GM18505 (cell line): ENCODE data around the gene SPATA3.
"Not testable (repeated sequence)": the region's sequence is repeated elsewhere in the genome, so short reads cannot be mapped to it uniquely, and the experiment has no call there.

Experiments
- ATAC-seq: cut with Tn5 transposase; IDR thresholded peaks from one replicate; pipeline ENCODE4 v1.9.1; 2021; ENCODE audit not compliant: unreplicated experiment
- POLR2A ChIP-seq: IDR thresholded peaks from 4 replicates; pipeline ENCODE4 v1.6.1; 2011; ENCODE audit warnings: borderline replicate concordance; ENCODE audit not compliant: insufficient read depth, insufficient read length; ENCODE audit errors: extremely low read depth

The SPATA3 gene

GRCh38 chr2:231012463-231012862 lies 16.5 kb downstream of the SPATA3 start:
- no peak for TF ChIP-seq POLR2A
- ATAC-seq: no peak

DNA sequence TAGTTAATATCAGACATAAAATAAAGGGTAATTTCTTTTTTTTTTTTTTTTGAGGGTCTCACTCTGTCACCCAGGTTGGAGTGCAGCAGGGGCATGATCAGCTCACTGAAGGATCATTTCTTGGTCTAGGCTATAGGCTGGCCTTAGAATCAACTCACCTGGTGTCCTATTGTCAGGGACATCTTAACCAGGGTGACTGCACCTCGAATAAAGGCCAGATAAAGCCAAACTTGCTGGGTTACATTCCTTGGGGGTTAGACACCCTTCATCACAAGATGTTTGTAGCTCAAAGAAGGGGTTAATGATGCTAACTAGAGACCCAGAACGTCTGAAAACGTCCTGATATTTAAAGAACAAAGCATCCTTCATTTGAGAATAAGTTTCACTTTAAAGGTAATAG lies 17.9 kb downstream of the SPATA3 start:
- ATAC-seq: no peak
- TF ChIP-seq POLR2A: no peak

DNA sequence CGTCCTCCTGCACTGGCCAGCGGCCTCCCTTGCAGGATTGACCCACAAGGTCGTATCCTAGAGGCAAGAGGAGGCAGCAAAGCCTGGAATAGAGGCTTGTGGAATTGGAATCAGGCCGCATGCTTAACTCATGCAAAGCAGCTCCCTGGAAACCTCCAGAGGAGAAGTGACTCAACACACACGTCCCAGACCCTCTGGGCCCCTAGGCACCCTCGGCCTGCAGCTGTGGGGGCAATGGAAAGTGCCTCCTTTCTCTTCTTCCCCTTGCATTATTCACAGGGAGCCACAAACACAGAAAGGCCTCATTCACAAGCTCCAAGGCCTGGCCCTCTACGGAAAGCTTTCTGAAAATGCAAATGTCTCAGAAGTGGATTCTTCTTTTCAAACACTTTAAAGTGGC lies 19.6 kb downstream of the SPATA3 start:
- TF ChIP-seq POLR2A: no peak
- no peak for ATAC-seq

DNA sequence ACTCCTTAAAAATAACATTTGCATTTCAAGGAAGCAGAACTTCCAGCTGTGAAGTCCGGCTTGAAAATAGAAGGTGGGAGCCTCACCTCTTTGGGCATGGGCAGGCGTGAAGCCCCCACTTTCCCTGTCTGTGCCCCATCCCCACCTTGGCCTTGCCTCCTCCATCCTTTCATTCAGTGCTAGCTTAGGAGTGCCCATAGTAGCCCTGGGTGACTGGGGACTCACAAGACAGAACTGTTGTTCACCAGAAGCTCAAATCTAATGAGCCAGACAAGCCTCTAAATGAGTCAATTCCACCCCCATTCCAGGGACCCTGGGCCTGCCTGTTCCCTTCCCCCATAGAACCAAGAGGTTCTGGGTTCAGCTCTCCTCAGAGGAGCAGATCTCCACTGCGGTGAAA lies 20.0 kb downstream of the SPATA3 start:
- no peak for TF ChIP-seq POLR2A
- ATAC-seq: no peak

GRCh38 chr2:231016566-231017230 lies 20.8 kb downstream of the SPATA3 start:
- TF ChIP-seq POLR2A: no peak
- ATAC-seq: no peak

DNA sequence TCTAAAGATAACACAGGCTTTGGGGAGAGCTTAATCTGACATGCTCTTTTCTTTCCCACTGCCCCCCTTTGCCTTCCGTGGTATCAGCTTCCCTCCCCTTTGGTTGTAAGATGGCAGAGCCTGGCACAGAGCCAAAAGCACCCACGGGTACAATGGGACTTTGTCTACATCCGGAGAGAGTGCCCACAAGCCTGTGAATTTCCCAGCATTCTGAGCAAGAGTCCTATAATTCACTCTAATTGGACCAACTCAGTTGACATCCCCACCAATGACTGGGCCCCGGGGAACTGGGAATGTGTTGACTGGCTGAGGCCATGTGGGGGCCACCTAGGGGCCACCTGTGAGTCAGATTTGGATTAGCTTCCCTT lies 21.3 kb downstream of the SPATA3 start:
- ATAC-seq: no peak
- TF ChIP-seq POLR2A: no peak

DNA sequence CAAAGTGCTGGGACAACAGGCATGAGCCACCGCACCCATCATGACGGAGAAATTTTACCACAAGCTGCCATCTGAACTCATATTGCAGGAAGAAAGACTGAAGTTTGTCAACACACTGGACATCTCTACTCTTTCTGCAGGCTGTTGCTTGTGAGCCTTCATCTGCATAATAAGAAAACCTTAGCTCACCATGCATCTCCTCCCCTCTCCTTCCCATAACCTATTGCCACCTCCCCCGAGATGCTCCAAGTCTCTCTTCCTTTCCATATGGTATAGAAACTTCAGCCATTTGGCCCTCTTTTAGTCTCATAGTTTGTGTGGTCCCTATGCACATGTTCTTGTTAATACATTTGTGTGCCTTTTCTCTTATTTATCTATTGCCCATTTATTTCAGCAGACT lies 22.3 kb downstream of the SPATA3 start:
- no peak for ATAC-seq
- no peak for TF ChIP-seq POLR2A

GRCh38 chr2:231025059-231025458 lies 29.1 kb downstream of the SPATA3 start:
- ATAC-seq: not testable (repeated sequence)

GRCh38 chr2:231028889-231029288 lies 33.0 kb downstream of the SPATA3 start:
- TF ChIP-seq POLR2A: no peak
- ATAC-seq: no peak

- TF ChIP-seq POLR2A: no peak
- no peak for ATAC-seq
Observed at GRCh38 chr2:231029563-231029962, 33.6 kb downstream of the SPATA3 start.

DNA sequence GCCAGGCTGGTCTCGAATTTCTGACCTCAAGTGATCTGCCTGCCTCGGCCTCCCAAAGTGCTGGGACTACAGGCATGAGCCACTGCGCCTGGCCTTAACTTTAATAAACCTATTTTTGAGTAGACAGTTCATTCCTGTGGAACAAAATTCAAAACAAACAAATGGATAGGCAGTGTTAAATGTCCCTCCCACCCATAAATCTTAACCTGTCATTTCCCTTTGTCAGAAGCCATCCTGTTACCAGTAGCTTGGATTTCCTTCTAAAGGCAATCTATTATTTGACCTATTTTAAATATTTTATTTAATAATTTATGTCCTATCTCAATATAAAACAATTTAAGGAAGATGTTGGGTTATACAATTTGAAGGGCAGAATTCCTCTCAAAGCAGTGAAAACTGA lies 34.8 kb downstream of the SPATA3 start:
- TF ChIP-seq POLR2A: no peak

GRCh38 chr2:231032575-231033140 lies 36.7 kb downstream of the SPATA3 start:
- no peak for TF ChIP-seq POLR2A
- no peak for ATAC-seq

More for the DNA sequence above, 34.8 kb downstream of the SPATA3 start:
- ATAC-seq: no peak

DNA sequence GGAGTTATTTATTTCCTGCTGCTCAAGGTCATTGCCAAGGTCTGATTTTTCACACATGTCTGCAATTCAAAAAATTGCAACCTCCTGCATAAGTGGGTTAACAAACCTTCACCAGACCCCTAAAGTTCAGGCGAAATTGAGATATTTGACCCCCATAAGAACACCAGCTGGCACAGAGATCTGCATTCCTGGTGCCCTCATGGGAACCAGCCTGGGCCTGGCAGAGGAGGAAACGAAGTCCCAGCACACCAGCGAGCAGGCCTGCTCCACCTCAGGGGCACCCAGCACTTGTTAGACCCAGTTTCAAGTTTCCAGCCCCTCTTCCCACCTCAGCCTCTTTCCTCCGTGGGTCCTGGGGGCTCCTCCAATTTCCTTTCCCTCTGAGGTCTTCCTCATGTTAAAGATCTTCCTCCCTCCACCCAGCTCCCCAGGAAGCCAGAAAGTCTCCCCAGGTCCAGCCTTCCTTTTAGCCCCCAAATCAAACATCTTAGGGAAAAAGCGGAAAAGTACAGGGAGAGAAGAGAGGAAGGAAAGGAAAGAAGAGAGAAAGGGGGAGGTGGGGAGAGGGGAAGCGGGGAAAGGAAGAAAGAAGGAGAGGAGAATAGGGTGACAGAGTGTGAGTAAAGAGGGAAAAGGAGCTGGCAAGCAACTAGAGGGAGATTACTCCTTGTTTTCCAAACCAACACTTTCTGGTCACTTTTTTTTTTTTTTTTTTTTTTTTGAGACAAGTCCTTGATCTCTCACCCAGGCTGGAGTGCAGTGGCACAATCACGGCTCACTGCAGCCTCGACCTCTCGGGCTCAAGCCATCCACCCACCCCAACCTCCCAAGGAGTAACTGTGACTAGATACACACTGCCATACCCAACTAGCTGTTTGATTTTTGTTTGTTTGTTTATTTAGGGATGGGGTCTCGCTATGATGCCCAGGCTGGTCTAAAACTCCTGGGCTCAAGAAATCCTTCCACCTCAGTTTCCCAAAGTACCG lies 37.5 kb downstream of the SPATA3 start:
- no peak for ATAC-seq
- no peak for TF ChIP-seq POLR2A

DNA sequence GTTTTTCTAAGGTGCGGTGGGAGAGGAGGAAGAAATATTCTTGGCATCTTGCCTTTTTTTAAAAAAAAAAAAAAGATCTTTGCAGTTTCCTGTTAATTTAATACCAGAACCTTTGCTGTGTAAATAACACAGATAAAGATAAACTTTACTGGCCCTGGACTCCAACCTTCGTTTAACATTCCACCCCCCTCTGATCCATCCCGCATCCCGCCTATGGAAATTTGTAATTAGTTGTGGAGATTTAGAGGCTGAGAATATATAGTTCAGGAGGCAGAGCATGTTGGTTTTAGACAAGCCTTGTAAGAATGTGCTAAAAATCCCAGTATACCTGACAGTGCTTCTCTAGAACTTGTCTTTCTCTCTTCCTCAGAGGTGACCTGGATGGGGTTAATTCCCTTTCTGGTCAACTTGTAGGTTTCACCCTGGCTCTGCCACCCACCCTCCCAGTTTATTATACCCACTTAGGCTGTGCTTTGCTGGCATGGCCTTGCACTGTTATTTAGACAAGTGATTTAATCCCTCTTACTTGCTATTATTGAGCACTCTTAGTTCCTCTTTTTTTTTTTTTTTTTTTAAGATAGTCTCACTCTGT lies 38.5 kb downstream of the SPATA3 start:
- no peak for TF ChIP-seq POLR2A
- ATAC-seq: no peak

DNA sequence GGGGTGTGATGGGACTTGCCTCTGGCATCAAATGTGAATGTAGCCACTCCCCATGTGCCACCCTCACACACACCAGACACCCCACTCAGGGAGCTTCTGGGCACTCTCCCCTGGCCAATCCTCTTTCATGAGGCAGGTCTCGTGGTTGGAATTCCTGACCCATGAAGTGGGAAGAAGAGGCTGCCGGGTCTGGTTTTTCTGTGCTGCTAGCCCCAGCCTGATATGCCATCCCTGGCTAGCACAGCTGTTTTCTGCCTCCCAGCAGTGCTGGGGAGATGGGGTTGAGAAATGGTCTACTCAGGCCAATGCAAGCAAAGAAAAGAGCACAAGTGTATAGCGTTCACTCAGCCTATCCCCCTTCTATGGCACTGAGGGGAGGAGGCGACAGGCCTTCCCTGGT lies 40.2 kb downstream of the SPATA3 start:
- ATAC-seq: no peak

More for the DNA sequence above, 40.2 kb downstream of the SPATA3 start:
- no peak for TF ChIP-seq POLR2A
